GM18873 (cell line): Measurements from ENCODE around the gene FAM210B.
A peak's percentile ranks its signal among the peaks of the same experiment; 100 is the strongest.
"Not testable (repeated sequence)": the region's sequence is repeated elsewhere in the genome, so short reads cannot be mapped to it uniquely, and the experiment has no call there.

ENCODE experiments used
- ATAC-seq: cut with Tn5 transposase; IDR thresholded peaks from one replicate; pipeline ENCODE4 v1.9.1; 2021; ENCODE audit warnings: mild to moderate bottlenecking, moderate library complexity, moderate number of reproducible peaks; ENCODE audit not compliant: unreplicated experiment, low FRiP score

FAM210B gene

GRCh38 chr20:56391596-56392131 is 32.9 kb downstream of the FAM210B start:
- ATAC-seq, result peak; percentile 24

- ATAC-seq, result peak; percentile 92
Measured at GRCh38 chr20:56392132-56392880, 33.5 kb downstream of the FAM210B start, which contains the start of the genes AURKA and CSTF1. Gene AURKA, minus strand, starts transcription at chr20:56392215. Its CDS starts 4,018 bp downstream, at chr20:56388197. Gene CSTF1, plus strand, starts transcription at chr20:56392645. Its CDS starts 2,908 bp downstream, at chr20:56395553.

GRCh38 chr20:56392881-56393482 is 34.2 kb downstream of the FAM210B start:
- ATAC-seq, result no peak

- no peak for ATAC-seq
Measured at GRCh38 chr20:56393653-56394052, 34.9 kb downstream of the FAM210B start.

- ATAC-seq, result no peak
Measured at GRCh38 chr20:56395166-56395565, 36.4 kb downstream of the FAM210B start.

GRCh38 chr20:56400001-56400640 is 41.3 kb downstream of the FAM210B start:
- no peak for ATAC-seq

DNA sequence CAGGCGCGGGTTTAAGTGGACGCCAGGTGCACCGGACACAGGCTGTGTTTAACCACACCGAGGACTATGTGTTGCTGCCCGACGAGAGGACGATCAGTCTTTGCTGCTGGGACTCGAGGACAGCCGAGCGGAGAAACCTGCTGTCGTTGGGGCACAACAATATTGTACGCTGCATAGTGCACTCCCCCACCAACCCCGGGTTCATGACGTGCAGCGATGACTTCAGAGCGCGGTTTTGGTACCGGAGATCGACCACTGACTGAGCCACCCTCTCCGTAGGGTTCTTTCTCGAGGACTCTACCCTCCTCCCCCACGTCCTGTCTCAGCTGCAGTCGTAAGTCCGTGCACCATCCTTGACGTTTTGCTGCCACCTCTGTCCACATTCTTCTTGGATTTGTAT is 44.7 kb downstream of the FAM210B start:
- no peak for ATAC-seq

DNA sequence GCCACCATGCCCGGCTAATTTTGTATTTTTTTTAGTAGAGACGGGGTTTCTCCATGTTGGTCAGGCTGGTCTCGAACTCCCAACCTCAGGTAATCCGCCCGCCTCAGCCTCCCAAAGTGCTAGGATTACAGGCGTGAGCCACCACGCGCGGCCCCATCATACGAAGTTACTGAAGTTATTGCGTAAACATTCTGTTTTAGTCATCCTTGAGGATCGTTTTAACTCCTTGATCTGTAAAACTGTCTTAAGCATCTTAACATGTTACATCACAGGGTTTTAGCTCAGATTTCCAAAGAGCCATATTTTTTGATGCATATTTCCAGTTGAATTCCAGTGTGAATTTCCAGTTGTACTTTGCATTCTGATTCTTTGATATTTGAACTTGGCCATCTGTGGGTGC is 46.6 kb downstream of the FAM210B start:
- not testable (repeated sequence) for ATAC-seq

DNA sequence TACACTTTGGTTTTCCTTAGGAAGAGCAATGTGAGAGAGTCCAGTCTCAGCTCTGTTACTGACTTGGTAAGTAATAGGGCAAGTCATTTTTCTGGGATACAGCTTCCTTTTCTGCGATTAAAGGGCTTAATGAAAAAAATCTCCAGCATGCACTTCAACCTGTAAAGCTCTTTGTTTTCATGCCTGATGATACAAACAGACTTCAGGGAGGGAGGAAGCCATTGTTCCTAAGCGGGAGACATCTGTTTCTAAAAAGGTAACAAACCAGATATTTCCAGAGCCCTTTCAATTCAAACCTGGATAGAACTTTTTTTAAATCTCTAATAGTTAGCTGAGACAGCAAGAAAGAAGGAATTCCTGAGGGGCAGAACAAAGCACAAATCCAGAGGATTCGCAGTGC is 48.1 kb downstream of the FAM210B start:
- ATAC-seq, result no peak

GRCh38 chr20:56409521-56409920 is 50.7 kb downstream of the FAM210B start:
- no peak for ATAC-seq

DNA sequence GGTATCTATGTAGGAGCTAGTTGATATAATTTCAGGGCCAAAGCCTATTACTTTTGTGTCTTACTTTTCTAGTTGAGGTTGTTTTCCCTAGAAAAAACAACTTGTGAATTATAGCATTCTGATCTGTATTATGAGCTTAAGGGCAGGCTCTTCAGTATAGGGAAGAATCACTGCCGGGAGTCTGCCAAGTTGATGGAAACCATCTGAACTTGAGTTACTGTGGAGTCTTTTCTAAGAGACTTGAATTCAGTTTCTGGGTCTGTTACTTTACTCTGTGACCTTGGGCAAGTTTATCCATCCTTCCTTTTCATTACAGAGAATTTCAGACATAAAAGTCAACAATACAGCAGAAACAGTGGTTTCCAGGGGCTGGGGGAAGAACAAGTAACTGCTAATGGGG is 51.2 kb downstream of the FAM210B start:
- no peak for ATAC-seq

DNA sequence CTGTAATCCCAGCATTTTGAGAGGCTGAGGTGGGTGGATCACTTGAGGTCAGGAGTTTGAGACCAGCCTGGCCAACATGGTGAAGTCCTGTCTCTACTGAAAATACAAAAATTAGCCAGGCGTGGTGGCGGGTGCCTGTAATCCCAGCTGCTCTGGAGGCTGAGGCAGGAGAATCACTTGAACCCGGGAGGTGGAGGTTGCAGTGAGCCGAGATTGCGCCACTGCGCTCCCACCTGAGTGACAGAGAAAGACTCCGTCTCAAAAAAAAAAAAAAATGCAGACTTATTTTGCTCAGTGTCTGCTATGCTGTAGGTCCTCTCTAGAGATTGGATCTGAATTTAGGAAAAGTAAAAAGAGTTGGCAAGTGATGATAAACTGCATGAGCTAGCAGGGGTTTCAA is 52.5 kb downstream of the FAM210B start:
- not testable (repeated sequence) for ATAC-seq

- no peak for ATAC-seq
Measured at GRCh38 chr20:56411759-56412472, 53.1 kb downstream of the FAM210B start, which contains the start of gene CASS4. Gene CASS4, plus strand, starts transcription at chr20:56412260. Its CDS starts 199 bp downstream, at chr20:56412459.

GRCh38 chr20:56412473-56412790 is 53.7 kb downstream of the FAM210B start:
- no peak for ATAC-seq

GRCh38 chr20:56412949-56413348 is 54.2 kb downstream of the FAM210B start:
- ATAC-seq, result no peak

GRCh38 chr20:56414842-56415765 is 56.3 kb downstream of the FAM210B start:
- ATAC-seq, result no peak

- ATAC-seq, result no peak
Measured at GRCh38 chr20:56417402-56417801, 58.6 kb downstream of the FAM210B start.

- ATAC-seq, result no peak
Measured at GRCh38 chr20:56417911-56418310, 59.1 kb downstream of the FAM210B start.
